ENCODE results near the gene STYXL2.

STYXL2 gene

GRCh38 chr1:167105271-167106118 is 11.6 kb downstream of the STYXL2 start:
- in situ Hi-C loops (cut with HindIII; ENCODE audit: low sequenced_read_pairs) = no loop called here

- in situ Hi-C loops (cut with HindIII; ENCODE audit: low sequenced_read_pairs) = no loop called here
Observed at GRCh38 chr1:167106119-167106461, 12.2 kb downstream of the STYXL2 start.

- in situ Hi-C loops (cut with HindIII; ENCODE audit: low sequenced_read_pairs) = no loop called here
Observed at GRCh38 chr1:167107456-167107855, 13.6 kb downstream of the STYXL2 start.

GRCh38 chr1:167109125-167109524 is 15.2 kb downstream of the STYXL2 start:
- in situ Hi-C loops (cut with HindIII; ENCODE audit: low sequenced_read_pairs) = no loop called here

- in situ Hi-C loops (cut with HindIII; ENCODE audit: low sequenced_read_pairs) = no loop called here
Observed at GRCh38 chr1:167110586-167110985, 16.7 kb downstream of the STYXL2 start.

GRCh38 chr1:167111868-167112709 is 18.2 kb downstream of the STYXL2 start:
- in situ Hi-C loops (cut with HindIII; ENCODE audit: low sequenced_read_pairs) = no loop called here

GRCh38 chr1:167114725-167115124 is 20.9 kb downstream of the STYXL2 start:
- in situ Hi-C loops (cut with HindIII; ENCODE audit: low sequenced_read_pairs) = loop anchor here (5.0 kb wide), 1 partner anchor 88 kb away; no protein-coding TSS in a partner anchor

GRCh38 chr1:167115655-167116054 is 21.8 kb downstream of the STYXL2 start:
- in situ Hi-C loops (cut with HindIII; ENCODE audit: low sequenced_read_pairs) = loop anchor here (5.0 kb wide), 1 partner anchor 87 kb away; no protein-coding TSS in a partner anchor

GRCh38 chr1:167116174-167116573 is 22.3 kb downstream of the STYXL2 start:
- in situ Hi-C loops (cut with HindIII; ENCODE audit: low sequenced_read_pairs) = loop anchor here (5.0 kb wide), 1 partner anchor 86 kb away; no protein-coding TSS in a partner anchor

GRCh38 chr1:167117225-167117624 is 23.4 kb downstream of the STYXL2 start:
- in situ Hi-C loops (cut with HindIII; ENCODE audit: low sequenced_read_pairs) = loop anchor here (5.0 kb wide), 1 partner anchor 85 kb away; no protein-coding TSS in a partner anchor

GRCh38 chr1:167118188-167118587 is 24.3 kb downstream of the STYXL2 start:
- in situ Hi-C loops (cut with HindIII; ENCODE audit: low sequenced_read_pairs) = loop anchor here (5.0 kb wide), 1 partner anchor 84 kb away; no protein-coding TSS in a partner anchor

GRCh38 chr1:167119696-167120095 is 25.8 kb downstream of the STYXL2 start:
- in situ Hi-C loops (cut with HindIII; ENCODE audit: low sequenced_read_pairs) = loop anchor here (5.0 kb wide), 1 partner anchor 83 kb away; no protein-coding TSS in a partner anchor

GRCh38 chr1:167120899-167121298 is 27.0 kb downstream of the STYXL2 start:
- in situ Hi-C loops (cut with HindIII; ENCODE audit: low sequenced_read_pairs) = no loop called here

GRCh38 chr1:167121375-167122120 is 27.7 kb downstream of the STYXL2 start:
- in situ Hi-C loops (cut with HindIII; ENCODE audit: low sequenced_read_pairs) = no loop called here

- in situ Hi-C loops (cut with HindIII; ENCODE audit: low sequenced_read_pairs) = no loop called here
Observed at GRCh38 chr1:167122121-167122480, 28.2 kb downstream of the STYXL2 start.

- in situ Hi-C loops (cut with HindIII; ENCODE audit: low sequenced_read_pairs) = no loop called here
Observed at GRCh38 chr1:167122568-167122967, 28.7 kb downstream of the STYXL2 start.

- in situ Hi-C loops (cut with HindIII; ENCODE audit: low sequenced_read_pairs) = no loop called here
Observed at GRCh38 chr1:167126317-167126716, 32.4 kb downstream of the STYXL2 start.

- in situ Hi-C loops (cut with HindIII; ENCODE audit: low sequenced_read_pairs) = no loop called here
Observed at GRCh38 chr1:167126811-167127210, 32.9 kb downstream of the STYXL2 start.

- in situ Hi-C loops (cut with HindIII; ENCODE audit: low sequenced_read_pairs) = no loop called here
Observed at GRCh38 chr1:167127236-167127635, 33.4 kb downstream of the STYXL2 start.

GRCh38 chr1:167127661-167128060 is 33.8 kb downstream of the STYXL2 start:
- in situ Hi-C loops (cut with HindIII; ENCODE audit: low sequenced_read_pairs) = no loop called here

All from endothelial cell of hepatic sinusoid (primary cell).